ENCODE measurements around the gene FCRL5. TPM values are rescaled to one million over a fixed set of nuclear protein-coding genes. Genes with fewer than 3 reads are reported as not detected.

The FCRL5 gene
- not detected in 3 replicates for total RNA-seq

- Mint-ChIP-seq H3K36me3 (no peaks in the 10 kb centered on the region), H3K9me3 (no peaks in the 10 kb centered on the region), H3K27me3 (ENCODE audit: low read depth) (peaks cover 11% of the 10 kb centered on the region), H3K27ac (no peak within 1 kb of the TSS), H3K4me3 (no peak within 1 kb of the TSS), H3K4me1 (no peaks in the 10 kb centered on the region)
- TF ChIP-seq CTCF (IDR thresholded peaks at IDR 0.05; ENCODE audit: unreplicated experiment) = no peak
- no peak for DNase-seq (ENCODE audit: low spot score in 2 of 2, unreplicated experiment in 2 of 2)
These were observed at the start of gene FCRL5 for GRCh38 chr1:157551694-157552693. Gene FCRL5 (minus strand): TSS chr1:157552515. CDS start chr1:157552362, 153 bp downstream.

- Mint-ChIP-seq H3K36me3 (no peaks in the 10 kb centered on the region), H3K4me3 (no peak overlapping the region), H3K4me1 (no peaks in the 10 kb centered on the region), H3K27me3 (ENCODE audit: low read depth) (peaks cover 38% of the 10 kb centered on the region), H3K9me3 (no peaks in the 10 kb centered on the region), H3K27ac (no peak overlapping the region)
- TF ChIP-seq CTCF (IDR thresholded peaks at IDR 0.05; ENCODE audit: unreplicated experiment) = no peak
- DNase-seq (ENCODE audit: low spot score in 2 of 2, unreplicated experiment in 2 of 2) = no peak
These were observed 47.9 kb upstream of the FCRL5 start for GRCh38 chr1:157600236-157600635.

- DNase-seq (ENCODE audit: low spot score in 2 of 2, unreplicated experiment in 2 of 2) = no peak
- H3K36me3 Mint-ChIP-seq = no peaks in the 10 kb centered on the region
- H3K27me3 Mint-ChIP-seq (ENCODE audit: low read depth) = peaks cover 34% of the 10 kb centered on the region
- TF ChIP-seq CTCF (IDR thresholded peaks at IDR 0.05; ENCODE audit: unreplicated experiment) = no peak
- no peaks in the 10 kb centered on the region for H3K9me3 Mint-ChIP-seq
- no peak within 1 kb of the TSS for H3K27ac Mint-ChIP-seq
- no peaks in the 10 kb centered on the region for H3K4me1 Mint-ChIP-seq
- no peak within 1 kb of the TSS for H3K4me3 Mint-ChIP-seq
These were observed 45.8 kb upstream of the FCRL5 start, which contains the start of gene FCRL4 for GRCh38 chr1:157597959-157598667. Gene FCRL4 (minus strand): TSS chr1:157598085. CDS start chr1:157597944, 141 bp downstream.

- no peak overlapping the region for H3K4me3 Mint-ChIP-seq
- no peak for TF ChIP-seq CTCF (IDR thresholded peaks at IDR 0.05; ENCODE audit: unreplicated experiment)
- H3K9me3 Mint-ChIP-seq = no peaks in the 10 kb centered on the region
- H3K27ac Mint-ChIP-seq = no peak overlapping the region
- no peak for DNase-seq (ENCODE audit: low spot score in 2 of 2, unreplicated experiment in 2 of 2)
- no peaks in the 10 kb centered on the region for H3K4me1 Mint-ChIP-seq
- no peaks in the 10 kb centered on the region for H3K36me3 Mint-ChIP-seq
- peaks cover 36% of the 10 kb centered on the region for H3K27me3 Mint-ChIP-seq (ENCODE audit: low read depth)
These were observed 44.1 kb upstream of the FCRL5 start for GRCh38 chr1:157596384-157596783.

GRCh38 chr1:157595356-157595755, 43.0 kb upstream of the FCRL5 start:
- no peak for TF ChIP-seq CTCF (IDR thresholded peaks at IDR 0.05; ENCODE audit: unreplicated experiment)

More at GRCh38 chr1:157595356-157595755, 43.0 kb upstream of the FCRL5 start:
- peaks cover 37% of the 10 kb centered on the region for H3K27me3 Mint-ChIP-seq (ENCODE audit: low read depth)
- DNase-seq (ENCODE audit: low spot score in 2 of 2, unreplicated experiment in 2 of 2) = no peak
- no peak overlapping the region for H3K27ac Mint-ChIP-seq
- H3K36me3 Mint-ChIP-seq = no peaks in the 10 kb centered on the region
- no peaks in the 10 kb centered on the region for H3K4me1 Mint-ChIP-seq
- H3K9me3 Mint-ChIP-seq = no peaks in the 10 kb centered on the region
- H3K4me3 Mint-ChIP-seq = no peak overlapping the region
